ACC112 (cell line): Measurements from ENCODE around the gene AUTS2.

Source experiments
- H2AFZ ChIP-seq: fragments of 200-600 bp; sonication (generic); one replicate; pipeline ENCODE4 v1.6.0; 2017; ENCODE audit warnings: antibody characterized with exemption, low read length; ENCODE audit not compliant: unreplicated experiment
- H3K27ac ChIP-seq: fragments of 200-600 bp; sonication (generic); 2 replicates; pipeline ENCODE4 v1.5.1; 2014; ENCODE audit warnings: low read depth, mild to moderate bottlenecking, antibody characterized with exemption, low read length, moderate library complexity
- H3K27me3 ChIP-seq: fragments of 200-600 bp; sonication (generic); 2 replicates; pipeline ENCODE4 v1.6.1; 2014; ENCODE audit warnings: mild to moderate bottlenecking, antibody characterized with exemption, low read length, moderate library complexity, mixed read lengths; ENCODE audit not compliant: insufficient read depth
- H3K36me3 ChIP-seq: fragments of 200-600 bp; sonication (generic); 2 replicates; pipeline ENCODE4 v1.6.1; 2016; ENCODE audit warnings: mild to moderate bottlenecking, antibody characterized with exemption, low read length, moderate library complexity, mixed read lengths; ENCODE audit not compliant: insufficient read depth
- H3K4me1 ChIP-seq: fragments of 200-600 bp; sonication (generic); one replicate; pipeline ENCODE4 v1.6.1; 2016; ENCODE audit warnings: low read length, mixed read lengths; ENCODE audit not compliant: insufficient read depth, unreplicated experiment, control insufficient read depth
- H3K4me3 ChIP-seq: fragments of 200-600 bp; sonication (generic); 2 replicates; pipeline ENCODE4 v1.5.1; 2014; ENCODE audit warnings: mild to moderate bottlenecking, low read depth, low read length
- H3K79me2 ChIP-seq: fragments of 200-600 bp; sonication (generic); one replicate; pipeline ENCODE4 v1.6.0; 2016; ENCODE audit warnings: low read length; ENCODE audit not compliant: control insufficient read depth, unreplicated experiment, insufficient read depth

The AUTS2 gene

DNA sequence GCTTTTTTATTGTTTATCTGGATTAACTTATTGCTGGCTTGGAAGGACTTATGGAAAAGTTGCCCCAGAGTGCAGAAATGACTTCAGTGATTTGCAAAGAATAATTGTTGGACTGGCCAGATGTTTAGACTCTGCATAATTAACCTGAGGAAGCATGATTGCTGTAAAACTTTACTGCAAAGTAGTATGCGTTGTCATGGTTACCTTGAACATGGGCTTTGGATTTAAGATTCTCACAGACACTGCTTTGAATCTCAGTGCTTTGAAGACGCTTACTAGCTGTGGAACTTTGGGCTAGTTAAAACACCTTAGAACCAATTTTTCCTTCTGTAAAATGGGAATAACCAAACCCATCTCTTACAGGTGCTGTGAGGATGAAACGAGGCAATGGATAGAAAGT lies 1108.4 kb downstream of the AUTS2 start:
- H3K27me3 ChIP-seq = no peaks in the 10 kb centered on the region
- no peaks in the 10 kb centered on the region for H3K36me3 ChIP-seq
- no peaks in the 10 kb centered on the region for H3K79me2 ChIP-seq
- H3K4me3 ChIP-seq = no peak overlapping the region
- no peak overlapping the region for H2AFZ ChIP-seq
- H3K27ac ChIP-seq = no peak overlapping the region
- H3K4me1 ChIP-seq = peaks cover 5% of the 10 kb centered on the region

DNA sequence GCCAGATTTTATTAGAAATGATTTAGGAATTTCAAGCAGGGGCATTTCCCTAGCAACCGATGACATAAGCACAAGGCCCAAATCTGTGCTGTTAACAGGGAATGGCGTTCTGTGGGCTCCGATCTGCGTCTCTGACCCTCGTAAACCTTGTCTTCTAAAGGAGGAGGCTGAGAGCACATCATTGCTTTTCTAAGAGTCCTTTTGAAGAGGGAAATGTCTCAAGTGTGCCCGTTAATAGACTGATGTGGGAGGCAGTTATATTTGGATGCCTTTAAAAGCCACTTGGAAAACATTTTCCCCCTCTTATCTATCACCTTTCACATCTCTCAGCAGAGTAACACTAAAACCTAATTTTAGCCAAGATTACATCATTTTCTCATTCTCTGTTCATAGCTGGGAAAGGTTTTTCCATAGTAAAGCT lies 1109.6 kb downstream of the AUTS2 start:
- H3K79me2 ChIP-seq = no peaks in the 10 kb centered on the region
- no peak overlapping the region for H2AFZ ChIP-seq
- no peaks in the 10 kb centered on the region for H3K27me3 ChIP-seq
- no peaks in the 10 kb centered on the region for H3K36me3 ChIP-seq
- H3K4me1 ChIP-seq = peaks cover 5% of the 10 kb centered on the region
- no peak overlapping the region for H3K4me3 ChIP-seq
- no peak overlapping the region for H3K27ac ChIP-seq

DNA sequence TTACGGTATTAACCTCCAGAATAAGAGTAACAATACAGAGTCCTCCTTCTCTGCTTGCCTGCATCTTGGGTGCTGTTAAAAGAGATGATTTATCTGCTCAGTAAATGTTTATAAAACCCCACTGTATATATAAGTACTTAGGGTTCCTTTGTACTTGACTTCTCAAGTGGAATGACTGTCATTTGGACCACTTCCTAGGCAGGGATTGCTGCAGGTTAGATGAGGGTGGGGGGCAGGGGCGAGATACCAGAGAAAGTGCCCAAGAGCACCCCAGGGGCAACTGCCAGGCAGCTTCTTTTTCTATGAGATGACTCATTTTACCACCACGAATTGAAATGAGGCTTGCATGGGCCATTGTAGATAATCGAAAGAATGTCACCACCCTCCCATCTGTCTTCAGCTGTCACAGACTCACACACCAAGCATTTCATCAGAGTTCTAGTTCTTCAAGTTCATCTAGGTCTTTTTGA lies 1111.8 kb downstream of the AUTS2 start:
- no peak overlapping the region for H2AFZ ChIP-seq
- H3K4me1 ChIP-seq = peaks cover 5% of the 10 kb centered on the region
- no peaks in the 10 kb centered on the region for H3K27me3 ChIP-seq
- no peak overlapping the region for H3K27ac ChIP-seq
- H3K36me3 ChIP-seq = no peaks in the 10 kb centered on the region
- no peak overlapping the region for H3K4me3 ChIP-seq
- H3K79me2 ChIP-seq = no peaks in the 10 kb centered on the region

DNA sequence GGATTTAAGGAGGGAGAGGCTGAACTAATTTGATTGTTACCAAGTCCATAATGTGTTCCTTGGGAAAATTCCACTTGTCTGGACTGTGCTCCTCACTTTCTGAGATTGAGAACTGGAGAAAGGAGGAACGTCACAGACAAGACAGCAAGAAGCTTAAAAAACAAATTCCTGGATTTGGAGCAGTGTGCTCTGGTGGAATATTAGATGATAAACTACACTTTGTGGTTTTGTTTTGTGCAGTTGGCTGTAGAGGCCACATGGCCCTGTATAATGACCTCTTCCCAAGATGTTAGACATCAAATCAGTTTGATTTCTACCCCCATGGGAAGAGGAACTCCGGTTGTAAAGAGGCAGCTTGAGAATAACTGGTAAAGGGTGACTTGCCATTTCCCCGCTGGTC lies 1112.4 kb downstream of the AUTS2 start:
- Histone ChIP-seq H3K27me3 (no peaks in the 10 kb centered on the region), H3K27ac (no peak overlapping the region), H2AFZ (no peak overlapping the region), H3K4me3 (no peak overlapping the region), H3K36me3 (no peaks in the 10 kb centered on the region), H3K4me1 (peaks cover 5% of the 10 kb centered on the region), H3K79me2 (no peaks in the 10 kb centered on the region)

DNA sequence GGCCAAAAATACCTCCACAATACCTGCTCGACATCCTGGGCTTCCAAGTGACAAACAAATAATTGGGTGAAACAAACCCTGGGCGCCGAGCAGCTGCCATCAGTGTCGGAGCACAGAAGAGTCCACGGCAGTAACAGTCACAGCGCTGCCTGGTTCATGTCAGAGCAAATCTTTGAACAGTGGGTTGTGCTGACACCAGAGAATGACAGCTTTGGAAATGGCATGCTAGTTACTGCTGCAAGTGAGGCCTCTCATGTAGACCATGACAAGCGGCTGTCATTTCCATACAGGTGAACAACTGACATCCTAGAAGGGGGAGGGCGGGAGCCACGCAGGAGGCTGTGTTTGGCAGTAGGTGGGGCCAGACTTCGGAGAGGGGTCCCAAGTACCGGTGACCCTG lies 1113.2 kb downstream of the AUTS2 start:
- H2AFZ ChIP-seq = no peak overlapping the region
- H3K4me3 ChIP-seq = no peak overlapping the region
- H3K79me2 ChIP-seq = no peaks in the 10 kb centered on the region
- H3K27me3 ChIP-seq = no peaks in the 10 kb centered on the region
- H3K4me1 ChIP-seq = peaks cover 5% of the 10 kb centered on the region
- no peaks in the 10 kb centered on the region for H3K36me3 ChIP-seq
- no peak overlapping the region for H3K27ac ChIP-seq

DNA sequence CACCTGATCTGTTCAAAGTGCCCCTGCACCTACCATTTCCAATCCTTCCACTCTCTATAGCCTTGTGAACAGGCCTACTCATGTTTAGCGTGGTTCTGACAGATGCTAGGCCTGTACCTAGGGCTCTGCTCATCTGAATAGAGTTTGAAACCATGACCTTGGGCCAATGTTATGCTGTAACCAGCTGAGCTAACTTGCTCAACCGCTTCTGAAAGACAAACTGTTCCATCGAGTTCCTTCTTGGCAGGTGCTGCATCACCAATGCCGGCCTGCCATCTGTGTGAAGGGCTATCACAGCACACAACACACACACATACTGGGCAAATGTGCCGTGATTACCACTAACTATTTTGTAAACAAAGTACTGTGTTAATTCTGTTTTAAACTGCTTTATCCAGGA lies 1114.7 kb downstream of the AUTS2 start:
- H3K27me3 ChIP-seq = no peaks in the 10 kb centered on the region
- no peaks in the 10 kb centered on the region for H3K79me2 ChIP-seq
- no peak overlapping the region for H3K27ac ChIP-seq
- H2AFZ ChIP-seq = no peak overlapping the region
- H3K4me3 ChIP-seq = no peak overlapping the region
- H3K4me1 ChIP-seq = peaks cover 5% of the 10 kb centered on the region
- no peaks in the 10 kb centered on the region for H3K36me3 ChIP-seq

DNA sequence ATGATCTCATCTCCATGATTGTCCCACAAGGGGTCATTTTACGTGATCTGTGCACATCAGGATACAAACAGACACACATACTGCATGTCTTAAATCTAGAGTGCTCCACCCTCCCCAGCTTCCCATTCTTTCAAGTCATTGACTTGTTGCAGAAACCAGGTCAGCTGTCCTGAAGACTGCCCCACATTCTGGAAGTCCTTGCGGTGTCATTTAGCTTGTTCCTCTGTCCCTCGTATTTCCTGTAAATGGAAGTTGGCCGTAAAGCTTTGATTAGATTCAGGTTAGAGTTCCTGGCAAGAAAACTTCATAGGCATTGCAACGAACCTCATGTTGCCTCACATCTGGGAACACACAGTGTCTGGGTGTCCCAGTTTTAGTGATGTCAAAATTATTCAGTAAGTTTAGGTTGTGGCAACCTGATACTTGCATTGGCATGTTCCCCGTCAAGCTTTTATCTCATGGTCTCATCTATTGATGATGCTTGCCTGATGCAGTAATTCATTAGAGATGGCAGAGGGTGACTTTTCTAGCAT lies 1116.3 kb downstream of the AUTS2 start:
- no peak overlapping the region for H2AFZ ChIP-seq
- H3K79me2 ChIP-seq = no peaks in the 10 kb centered on the region
- no peaks in the 10 kb centered on the region for H3K27me3 ChIP-seq
- no peak overlapping the region for H3K4me3 ChIP-seq
- peaks cover 5% of the 10 kb centered on the region for H3K4me1 ChIP-seq
- no peak overlapping the region for H3K27ac ChIP-seq
- H3K36me3 ChIP-seq = no peaks in the 10 kb centered on the region

DNA sequence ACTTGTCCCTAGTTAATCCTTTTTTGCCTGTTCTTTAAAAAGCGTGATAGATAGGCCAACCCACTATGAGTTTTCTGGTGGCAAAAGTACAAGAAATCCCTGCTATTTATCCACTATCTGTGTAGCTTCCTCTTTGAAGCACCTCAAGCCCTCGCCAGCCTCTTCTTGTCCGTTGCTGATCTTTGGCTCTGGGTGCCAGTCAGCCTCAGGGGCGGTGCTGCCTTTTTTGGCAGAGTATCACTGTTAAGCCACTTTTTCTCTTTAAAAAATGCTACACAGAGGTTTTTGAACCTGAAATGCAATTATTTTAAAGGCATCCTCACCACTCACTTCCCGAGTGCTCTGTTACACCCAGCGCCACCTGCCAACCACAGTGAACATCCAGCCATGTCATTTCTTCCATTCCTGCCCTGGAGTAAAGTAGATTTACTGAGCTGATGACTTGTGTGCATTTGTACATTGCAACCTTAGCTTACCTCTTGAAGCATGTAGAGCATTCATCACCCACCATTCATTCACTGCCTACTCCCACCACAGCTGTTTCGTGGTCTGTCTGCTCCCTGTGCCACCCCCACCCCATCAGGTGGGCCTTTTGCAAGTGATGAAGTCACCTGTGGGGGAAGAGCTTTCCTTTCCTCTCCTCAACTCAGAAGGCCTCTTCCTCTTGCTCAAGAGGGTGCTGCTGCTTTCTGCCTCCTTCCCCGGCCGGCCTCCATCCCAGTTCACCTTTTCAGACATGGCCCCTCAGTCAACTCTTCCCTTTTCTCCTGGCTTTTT lies 1119.5 kb downstream of the AUTS2 start:
- H2AFZ ChIP-seq = no peak overlapping the region
- no peak overlapping the region for H3K4me3 ChIP-seq
- no peaks in the 10 kb centered on the region for H3K36me3 ChIP-seq
- no peak overlapping the region for H3K27ac ChIP-seq
- H3K4me1 ChIP-seq = no peaks in the 10 kb centered on the region
- no peaks in the 10 kb centered on the region for H3K27me3 ChIP-seq
- no peaks in the 10 kb centered on the region for H3K79me2 ChIP-seq

DNA sequence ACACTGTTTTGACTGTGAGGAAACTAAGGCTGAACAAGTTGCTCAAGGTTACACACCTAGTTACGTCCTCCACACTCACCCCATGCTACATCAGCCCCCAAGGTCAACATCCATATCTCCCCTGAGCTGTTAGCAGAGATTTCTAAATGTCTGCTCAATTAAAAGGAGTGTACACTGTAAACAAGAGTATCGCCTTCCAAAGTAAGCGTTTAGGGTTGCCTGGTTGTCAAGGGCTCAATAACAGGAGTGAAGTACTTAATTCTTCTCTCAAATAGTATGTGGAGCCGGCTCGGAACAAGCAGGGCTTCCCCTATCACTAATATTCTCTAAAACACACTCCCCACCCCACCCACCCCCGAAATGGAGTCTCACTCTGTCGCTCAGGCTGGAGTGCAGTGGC lies 1120.8 kb downstream of the AUTS2 start:
- Histone ChIP-seq H2AFZ (no peak overlapping the region), H3K36me3 (no peaks in the 10 kb centered on the region)

DNA sequence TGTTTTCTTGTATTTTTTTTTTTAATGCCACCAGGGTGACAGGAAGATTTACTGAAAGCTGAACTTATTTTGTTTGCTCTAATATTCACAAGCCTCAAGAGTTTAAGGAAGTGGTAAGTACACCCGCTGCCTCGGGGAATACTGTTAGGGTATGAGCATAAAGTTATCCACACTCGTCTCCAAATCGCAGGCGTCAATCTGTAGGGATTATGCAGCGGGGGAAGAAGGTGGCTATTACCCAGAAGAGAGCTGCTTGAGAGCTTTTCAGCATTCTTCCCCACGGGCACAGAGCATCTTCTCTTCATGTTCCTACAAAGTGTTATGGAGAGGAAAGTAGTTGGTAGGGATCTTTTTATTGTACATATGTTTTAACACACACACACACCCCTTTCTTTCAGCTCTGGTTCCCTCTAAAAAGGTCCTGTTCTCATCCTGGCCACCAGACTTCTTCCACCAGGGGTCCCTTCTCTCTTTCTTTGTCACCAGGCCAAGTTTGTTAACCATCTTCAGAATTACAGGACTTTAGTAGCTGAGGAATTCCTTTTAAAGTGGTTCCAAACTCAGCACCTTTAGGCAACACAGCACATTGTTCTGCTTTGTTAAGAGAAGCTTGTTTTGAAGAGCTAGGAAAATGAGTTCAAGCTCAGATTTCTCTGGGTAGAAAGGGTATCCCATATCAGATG lies 1122.1 kb downstream of the AUTS2 start:
- Histone ChIP-seq H3K27me3 (no peaks in the 10 kb centered on the region), H3K4me3 (no peak overlapping the region), H3K27ac (no peak overlapping the region), H3K36me3 (no peaks in the 10 kb centered on the region), H2AFZ (no peak overlapping the region), H3K4me1 (no peaks in the 10 kb centered on the region), H3K79me2 (no peaks in the 10 kb centered on the region)

More for the DNA sequence above, 1120.8 kb downstream of the AUTS2 start:
- H3K79me2 ChIP-seq = no peaks in the 10 kb centered on the region
- H3K27ac ChIP-seq = no peak overlapping the region
- H3K4me3 ChIP-seq = no peak overlapping the region
- no peaks in the 10 kb centered on the region for H3K4me1 ChIP-seq
- no peaks in the 10 kb centered on the region for H3K27me3 ChIP-seq

DNA sequence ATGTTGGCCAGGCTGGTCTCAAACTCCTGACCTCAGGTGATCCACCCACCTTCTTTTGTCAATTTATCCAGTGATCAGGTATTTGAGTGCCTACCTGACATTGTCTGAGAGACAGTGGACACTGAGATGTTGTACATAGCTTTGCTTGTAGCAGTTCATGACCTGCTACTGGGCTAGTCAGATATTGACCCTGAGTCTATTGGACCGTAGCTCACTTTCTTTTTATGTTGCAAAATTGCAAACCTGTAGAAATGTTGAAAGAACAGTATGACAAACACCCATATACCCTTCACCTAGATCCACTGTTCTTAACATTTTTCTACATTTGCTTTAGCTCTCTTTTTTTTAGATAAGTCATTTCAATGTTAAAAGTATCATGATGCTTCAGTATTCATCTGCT lies 1123.2 kb downstream of the AUTS2 start:
- Histone ChIP-seq H3K4me3 (no peak overlapping the region), H3K79me2 (no peaks in the 10 kb centered on the region), H3K27ac (no peak overlapping the region), H3K4me1 (no peaks in the 10 kb centered on the region), H2AFZ (no peak overlapping the region), H3K36me3 (no peaks in the 10 kb centered on the region), H3K27me3 (no peaks in the 10 kb centered on the region)
